ENCODE results near the gene MS4A12. TPM values are rescaled to one million over a fixed set of nuclear protein-coding genes. Genes with fewer than 3 reads are reported as not detected.

Gene MS4A12
- total and polyA plus RNA-seq, 9 of the 15 experiments (the other 6 are each of a cell fraction or from before 2014, with no cell fraction given), result not detected

DNA sequence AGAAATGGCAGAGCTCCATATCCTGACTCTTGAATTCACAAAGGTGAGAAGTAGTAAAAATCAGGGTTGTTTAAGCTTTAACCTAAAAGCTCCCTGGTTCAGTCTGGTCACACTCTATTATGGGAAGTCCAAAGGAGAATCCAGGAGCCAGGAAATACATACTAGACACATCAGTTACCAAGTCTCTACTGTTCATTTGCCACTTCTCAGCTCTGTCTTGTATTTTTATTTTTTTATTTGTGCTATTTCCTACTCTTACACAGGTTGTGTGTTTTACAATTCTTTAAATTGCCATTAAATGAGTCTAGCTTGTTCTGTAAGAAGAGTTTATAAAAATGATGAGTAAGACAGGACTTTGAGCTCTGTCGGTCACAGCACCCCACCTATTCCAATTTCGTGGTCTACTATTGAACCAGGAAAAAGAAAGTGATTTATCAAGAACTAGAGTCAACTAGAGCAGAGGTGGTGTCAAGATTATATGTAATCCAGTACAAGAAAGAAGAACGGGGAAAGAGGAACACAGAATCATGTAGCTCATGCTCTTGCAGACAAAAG lies 9.7 kb downstream of the MS4A12 start:
- Histone ChIP-seq H3K27ac (ENCODE audit: extremely low read depth, low read depth, low read length) (no peak overlapping the region), H3K9me3 (replicated peaks; ENCODE audit: control insufficient read depth, insufficient read depth, low read depth, low read length) (no peaks in the 10 kb centered on the region), H2AFZ (ENCODE audit: low read depth, low read length) (no peak overlapping the region), H3K27me3 (ENCODE audit: control insufficient read depth in 2 of 2, insufficient read depth in 2 of 2, low read length in 2 of 2) (no peaks in the 10 kb centered on the region; a peak in 2 of 5 replicates), H3K4me1 (replicated peaks in 1 of 2; ENCODE audit: control insufficient read depth in 2 of 2, insufficient read depth in 2 of 2, low read length in 2 of 2) (no peaks in the 10 kb centered on the region), H3K4me3 (no peak overlapping the region), H3K9ac (ENCODE audit: insufficient read depth in 1 of 2, low read depth in 2 of 2, low read length in 2 of 2) (no peak overlapping the region), H3K9me1 (ENCODE audit: control insufficient read depth, insufficient read depth, low read length) (no peaks in the 10 kb centered on the region), H3K36me3 (ENCODE audit: control insufficient read depth, insufficient read depth, low read length) (no peaks in the 10 kb centered on the region), H4K20me1 (replicated peaks; ENCODE audit: control insufficient read depth, insufficient read depth, low read length) (no peaks in the 10 kb centered on the region), H3K79me2 (ENCODE audit: control insufficient read depth, insufficient read depth, low read length) (no peaks in the 10 kb centered on the region), H3K4me2 (ENCODE audit: insufficient read depth, low read length) (no peak overlapping the region)
- no peak for FAIRE-seq
- ChIA-PET CTCF (ENCODE audit: low intra/inter-chr PET ratio) (no interaction called here), POLR2A (no interaction called here)
- intact Hi-C loops (cut with micrococcal nuclease) (no loop called here), in situ Hi-C loops (cut with MboI) (no loop called here)
- ATAC-seq, result no peak
- no TSS peak for BruUV-seq (replicated peaks)
- TF ChIP-seq HDGF (IDR thresholded peaks at IDR 0.05) (no peak), ZSCAN29 (IDR thresholded peaks at IDR 0.05) (no peak), FOXK2 (conservative IDR thresholded peaks at IDR 0.05 in 1 of 2, IDR thresholded peaks at IDR 0.05 in 1 of 2; ENCODE audit: low read depth in 2 of 2) (no peak), TCF3 (CRISPR knock-in tag; IDR thresholded peaks at IDR 0.05) (no peak), THRAP3 (IDR thresholded peaks at IDR 0.05; ENCODE audit: borderline replicate concordance) (no peak), ZNF584 (CRISPR knock-in tag; IDR thresholded peaks at IDR 0.05; ENCODE audit: low read depth) (no peak), ZNF41 (CRISPR knock-in tag; conservative IDR thresholded peaks at IDR 0.05) (no peak)
- TF ChIP-seq, protein P1, sequence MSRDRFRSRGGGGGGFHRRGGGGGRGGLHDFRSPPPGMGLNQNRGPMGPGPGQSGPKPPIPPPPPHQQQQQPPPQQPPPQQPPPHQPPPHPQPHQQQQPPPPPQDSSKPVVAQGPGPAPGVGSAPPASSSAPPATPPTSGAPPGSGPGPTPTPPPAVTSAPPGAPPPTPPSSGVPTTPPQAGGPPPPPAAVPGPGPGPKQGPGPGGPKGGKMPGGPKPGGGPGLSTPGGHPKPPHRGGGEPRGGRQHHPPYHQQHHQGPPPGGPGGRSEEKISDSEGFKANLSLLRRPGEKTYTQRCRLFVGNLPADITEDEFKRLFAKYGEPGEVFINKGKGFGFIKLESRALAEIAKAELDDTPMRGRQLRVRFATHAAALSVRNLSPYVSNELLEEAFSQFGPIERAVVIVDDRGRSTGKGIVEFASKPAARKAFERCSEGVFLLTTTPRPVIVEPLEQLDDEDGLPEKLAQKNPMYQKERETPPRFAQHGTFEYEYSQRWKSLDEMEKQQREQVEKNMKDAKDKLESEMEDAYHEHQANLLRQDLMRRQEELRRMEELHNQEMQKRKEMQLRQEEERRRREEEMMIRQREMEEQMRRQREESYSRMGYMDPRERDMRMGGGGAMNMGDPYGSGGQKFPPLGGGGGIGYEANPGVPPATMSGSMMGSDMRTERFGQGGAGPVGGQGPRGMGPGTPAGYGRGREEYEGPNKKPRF (IDR thresholded peaks at IDR 0.05; ENCODE audit: low read depth, low read length), result no peak
- TF ChIP-seq, protein P2, sequence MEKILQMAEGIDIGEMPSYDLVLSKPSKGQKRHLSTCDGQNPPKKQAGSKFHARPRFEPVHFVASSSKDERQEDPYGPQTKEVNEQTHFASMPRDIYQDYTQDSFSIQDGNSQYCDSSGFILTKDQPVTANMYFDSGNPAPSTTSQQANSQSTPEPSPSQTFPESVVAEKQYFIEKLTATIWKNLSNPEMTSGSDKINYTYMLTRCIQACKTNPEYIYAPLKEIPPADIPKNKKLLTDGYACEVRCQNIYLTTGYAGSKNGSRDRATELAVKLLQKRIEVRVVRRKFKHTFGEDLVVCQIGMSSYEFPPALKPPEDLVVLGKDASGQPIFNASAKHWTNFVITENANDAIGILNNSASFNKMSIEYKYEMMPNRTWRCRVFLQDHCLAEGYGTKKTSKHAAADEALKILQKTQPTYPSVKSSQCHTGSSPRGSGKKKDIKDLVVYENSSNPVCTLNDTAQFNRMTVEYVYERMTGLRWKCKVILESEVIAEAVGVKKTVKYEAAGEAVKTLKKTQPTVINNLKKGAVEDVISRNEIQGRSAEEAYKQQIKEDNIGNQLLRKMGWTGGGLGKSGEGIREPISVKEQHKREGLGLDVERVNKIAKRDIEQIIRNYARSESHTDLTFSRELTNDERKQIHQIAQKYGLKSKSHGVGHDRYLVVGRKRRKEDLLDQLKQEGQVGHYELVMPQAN (IDR thresholded peaks at IDR 0.05; ENCODE audit: borderline replicate concordance), result no peak
- 0% methylated on average over 3 of the region's 3 CpGs for whole genome bisulfite sequencing (ENCODE audit: insufficient coverage, low coverage, missing lambda C conversion rate)
- DNase-seq (ENCODE audit: extremely low read depth in 1 of 4, low spot score in 3 of 4), result no peak

Data from K562 (cell line).